ENCODE data around the gene DNM2.
"Not testable (repeated sequence)": the region's sequence is repeated elsewhere in the genome, so short reads cannot be mapped to it uniquely, and the experiment has no call there.

Gene DNM2

DNA sequence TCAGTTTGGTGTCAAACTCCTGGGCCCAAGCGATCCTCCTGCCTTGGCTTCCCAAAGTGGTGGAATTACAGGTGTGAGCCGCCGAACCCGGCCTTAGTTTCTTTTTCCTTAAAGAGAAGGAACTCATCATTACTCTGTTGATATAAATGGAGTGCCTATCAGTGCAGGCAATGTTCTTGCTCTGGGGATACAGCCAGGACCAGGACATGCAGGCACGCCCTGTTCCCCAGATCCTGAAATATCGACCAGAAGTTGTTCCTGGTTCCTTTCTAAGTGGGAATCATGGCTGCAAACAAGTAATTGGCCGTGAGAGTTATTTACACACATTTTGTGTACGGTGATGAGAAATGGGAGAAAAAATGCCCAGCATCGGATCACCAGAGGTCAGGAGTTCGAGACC, 8.4 kb downstream of the DNM2 start:
- DNase-seq = no peak

DNA sequence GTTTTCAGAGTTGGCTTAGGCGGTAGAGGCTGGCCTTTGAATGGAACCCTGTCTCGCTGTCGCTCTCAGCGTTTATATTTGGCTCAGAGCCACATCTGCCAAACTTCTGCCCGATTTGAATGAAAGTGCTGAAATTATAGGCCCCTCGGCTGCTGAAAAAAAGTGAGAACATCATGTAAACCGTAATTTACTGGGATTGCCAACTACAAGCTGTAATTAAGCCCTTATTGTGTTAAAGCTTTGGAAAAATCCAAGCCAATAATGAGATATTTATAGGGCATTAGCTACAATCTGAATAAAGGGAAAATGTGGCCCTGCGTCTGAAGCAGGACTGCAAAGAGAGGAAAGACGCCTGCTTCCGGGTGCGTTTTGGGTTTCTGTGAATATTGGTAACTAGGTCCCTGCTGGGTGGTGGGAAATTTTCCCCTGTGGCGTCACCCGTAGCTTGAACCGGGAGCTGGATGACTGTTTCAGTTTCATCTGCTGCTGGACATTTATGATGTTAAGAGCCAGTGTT, 9.9 kb downstream of the DNM2 start:
- DNase-seq = no peak

DNA sequence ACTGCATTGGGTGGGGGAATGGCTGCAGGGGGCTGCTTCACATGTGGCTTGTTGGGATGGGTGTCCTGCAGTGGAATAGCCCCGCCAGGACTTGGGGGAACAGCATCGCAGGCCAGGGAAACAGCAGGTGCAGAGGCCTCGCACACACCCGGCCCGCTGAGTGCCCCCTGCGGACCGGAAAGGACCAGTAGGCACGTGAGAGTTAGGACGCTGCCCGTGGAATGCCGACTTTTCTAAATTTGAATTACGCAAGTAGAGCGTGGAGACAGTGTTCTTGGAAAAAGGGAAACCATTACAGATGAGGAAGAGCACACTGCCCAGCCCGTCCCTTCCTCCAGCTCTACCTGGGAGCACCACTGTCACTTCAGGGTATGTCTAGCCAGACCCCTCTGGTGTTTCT, 11.5 kb downstream of the DNM2 start:
- DNase-seq = no peak

- no peak for DNase-seq
These were observed 13.1 kb downstream of the DNM2 start for GRCh38 chr19:10730932-10731331.

GRCh38 chr19:10735741-10736140, 17.9 kb downstream of the DNM2 start:
- DNase-seq = no peak

GRCh38 chr19:10736189-10736588, 18.3 kb downstream of the DNM2 start:
- no peak for DNase-seq

- no peak for DNase-seq
These were observed 19.2 kb downstream of the DNM2 start for GRCh38 chr19:10736916-10737551.

GRCh38 chr19:10737722-10738121, 19.8 kb downstream of the DNM2 start:
- no peak for DNase-seq

- DNase-seq = no peak
These were observed 22.9 kb downstream of the DNM2 start for GRCh38 chr19:10740798-10741197.

DNA sequence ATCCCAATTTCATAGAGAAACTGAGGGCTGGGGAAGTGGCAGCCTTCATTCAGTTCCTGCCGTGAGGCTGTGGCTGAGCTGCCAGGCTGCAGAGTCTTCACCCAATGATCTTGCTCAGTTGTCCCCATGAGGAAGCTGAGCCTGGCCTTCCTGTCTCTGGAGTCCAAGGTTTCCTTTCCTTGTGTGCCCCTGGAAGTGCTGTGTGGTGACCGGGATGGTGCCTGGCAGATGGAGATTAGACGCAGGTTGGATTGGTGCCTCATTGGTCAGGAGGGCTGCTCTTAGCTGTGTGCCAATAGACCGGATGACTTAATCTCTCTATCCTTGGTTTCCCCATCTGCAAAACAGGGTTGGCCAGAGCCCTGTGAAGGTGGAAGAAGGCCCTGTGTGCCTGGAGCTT, 24.6 kb downstream of the DNM2 start:
- DNase-seq = no peak

- DNase-seq = no peak
These were observed 26.4 kb downstream of the DNM2 start for GRCh38 chr19:10744253-10744798.

- DNase-seq = no peak
These were observed 27.0 kb downstream of the DNM2 start for GRCh38 chr19:10744801-10745293.

DNA sequence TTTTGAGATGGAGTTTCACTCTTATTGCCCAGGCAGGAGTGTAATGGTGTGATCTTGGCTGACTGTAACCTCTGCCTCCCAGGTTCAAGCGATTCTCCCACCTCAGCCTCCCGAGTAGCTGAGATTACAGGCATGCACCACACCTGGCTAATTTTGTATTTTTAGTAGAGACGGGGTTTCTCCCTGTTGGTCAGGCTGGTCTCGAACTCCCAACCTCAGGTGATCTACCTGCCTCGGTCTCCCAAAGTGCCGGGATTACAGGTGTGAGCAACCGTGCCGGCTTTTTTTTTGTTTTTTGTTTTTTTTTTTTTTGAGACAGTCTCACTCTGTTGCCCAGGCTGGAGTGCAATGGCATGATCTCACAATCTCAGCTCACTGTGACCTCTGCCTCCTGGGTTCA, 28.6 kb downstream of the DNM2 start:
- not testable (repeated sequence) for DNase-seq

DNA sequence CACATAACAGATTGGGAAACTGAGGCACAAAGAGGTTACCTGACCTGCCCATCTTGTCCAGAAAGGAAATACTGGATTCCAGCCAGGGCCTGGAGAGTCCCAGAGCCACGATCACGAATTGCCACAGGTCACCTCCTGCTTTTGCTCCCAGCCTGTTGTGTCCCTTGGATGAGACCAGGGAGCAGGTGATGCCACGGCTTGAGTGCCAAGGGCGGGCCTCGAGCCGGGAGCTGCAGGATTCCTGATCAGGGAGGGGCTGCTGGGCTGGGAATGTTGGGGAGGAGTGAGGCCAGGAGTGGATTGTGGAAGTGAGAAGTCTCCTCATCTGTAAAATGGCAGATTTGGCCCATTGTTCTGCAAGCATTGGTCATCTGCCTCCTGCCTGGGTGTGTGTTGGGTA, 29.4 kb downstream of the DNM2 start:
- DNase-seq = no peak

GRCh38 chr19:10747674-10748073, 29.8 kb downstream of the DNM2 start:
- peak; percentile 46 for DNase-seq

- no peak for DNase-seq
These were observed 30.5 kb downstream of the DNM2 start for GRCh38 chr19:10748195-10748926.

DNA sequence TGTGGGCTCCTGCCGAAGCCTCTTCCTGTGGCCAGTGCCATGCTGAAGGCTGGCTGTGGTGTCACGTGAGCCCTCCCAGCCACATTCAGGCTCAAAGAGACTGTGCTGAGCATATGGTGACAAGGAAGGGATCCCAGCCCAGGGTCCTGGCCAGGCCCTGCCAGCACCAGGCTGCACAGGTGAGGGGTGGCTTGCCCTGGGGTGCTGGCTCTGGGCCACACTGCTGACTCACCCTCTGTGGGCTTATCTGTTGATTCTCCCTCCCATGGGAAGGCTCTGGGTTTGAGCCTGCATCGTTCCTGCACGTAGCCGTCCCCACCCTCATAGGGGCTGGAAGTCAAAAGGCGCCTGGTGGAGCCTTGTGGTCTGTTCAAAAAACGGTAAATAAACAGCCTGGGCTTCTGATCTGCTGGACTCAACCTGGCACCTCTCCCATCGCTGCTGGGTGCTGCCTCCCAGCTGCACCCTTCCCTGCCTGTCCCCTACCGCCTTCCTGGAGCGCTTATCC, 31.1 kb downstream of the DNM2 start:
- peak; percentile 40 for DNase-seq

GRCh38 chr19:10749435-10750384, 31.8 kb downstream of the DNM2 start:
- no peak for DNase-seq

DNA sequence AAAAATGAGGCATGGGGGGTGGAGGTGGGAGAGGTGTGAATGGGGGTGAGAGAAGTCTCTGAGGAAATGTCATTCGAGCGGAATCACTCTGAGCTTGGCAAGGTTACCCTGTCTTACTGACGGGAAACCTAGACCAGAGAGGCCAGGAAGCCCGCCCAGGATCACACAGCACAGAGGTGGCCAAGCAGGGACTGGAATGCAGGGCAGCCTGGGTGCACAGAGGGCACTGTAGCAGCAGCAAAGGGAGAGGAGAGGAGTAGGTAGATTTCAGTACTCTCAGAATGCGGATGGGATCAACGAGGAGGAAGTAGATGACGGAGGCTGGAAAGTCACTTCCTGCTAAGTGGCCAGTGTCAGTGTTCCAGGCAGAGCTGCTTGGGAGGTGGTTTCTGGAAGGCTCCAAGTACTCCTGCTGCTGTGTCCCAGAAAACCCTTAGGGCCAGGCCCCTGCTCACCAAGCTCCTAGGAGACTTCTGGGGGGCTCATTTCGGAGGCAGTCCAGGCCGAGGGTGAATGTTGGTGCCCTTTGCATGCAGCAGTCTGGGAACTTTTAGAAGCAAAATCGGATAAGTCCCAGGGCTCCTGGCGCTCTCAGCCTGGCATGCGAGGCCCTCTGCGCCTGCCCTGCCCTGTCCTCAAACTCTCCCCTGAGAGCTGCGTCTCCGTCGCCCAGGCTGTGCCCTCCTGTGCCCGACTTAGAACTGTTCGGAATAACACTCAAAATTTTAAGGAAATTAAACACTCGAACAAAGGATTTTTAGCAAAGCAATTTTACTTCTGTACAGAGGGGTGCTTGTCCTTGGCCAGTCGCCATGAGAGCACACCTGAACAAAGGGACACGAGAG, 33.5 kb downstream of the DNM2 start:
- DNase-seq = no peak

DNA sequence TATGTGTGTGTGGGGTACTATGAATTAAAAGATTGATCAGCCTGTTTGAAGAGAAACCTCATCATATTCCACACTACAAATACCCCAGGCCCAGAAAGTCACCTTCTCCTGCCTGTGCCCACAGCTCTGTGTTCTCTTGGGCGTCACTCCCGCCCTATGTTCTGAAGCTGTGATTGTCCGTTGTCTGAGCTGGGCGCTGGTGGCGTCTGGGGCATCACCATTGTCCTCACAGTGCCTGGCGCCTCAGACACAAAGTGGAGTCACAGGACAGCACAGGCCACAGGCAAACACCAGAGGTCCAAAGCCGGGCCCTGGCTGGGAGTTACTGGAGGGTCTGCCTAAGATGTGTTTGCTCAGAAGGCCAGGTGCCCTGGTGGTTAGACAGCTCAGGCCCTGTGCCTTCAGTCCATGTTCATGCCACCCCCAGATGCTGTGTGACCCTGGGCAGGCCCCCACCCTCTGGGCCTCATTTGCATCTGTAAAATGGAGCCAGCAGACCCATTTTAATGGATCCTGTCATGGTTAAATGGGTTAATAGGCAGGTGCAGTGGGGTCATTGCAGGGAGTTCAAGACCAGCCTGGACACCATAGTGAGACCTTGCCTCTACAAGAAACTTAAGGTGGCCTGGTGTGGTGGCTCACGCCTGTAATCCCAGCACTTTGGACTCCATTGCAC, 34.5 kb downstream of the DNM2 start:
- DNase-seq = no peak

Data from CD4-positive, alpha-beta T cell treated with Interleukin-6 for 4 hours (primary cell).